H1 (cell line): ENCODE results near the gene FERMT2.

Experiments used
- BRCA1 ChIP-seq: IDR thresholded peaks from 2 replicates; pipeline ENCODE4 v1.6.1; 2012; ENCODE audit warnings: low read depth, low read length, improper control_type of control experiment
- EZH2 ChIP-seq: fragments of 200-600 bp; sonication (generic); IDR thresholded peaks from 2 replicates; pipeline ENCODE4 v1.7.1; 2012; ENCODE audit warnings: low read depth, mild to moderate bottlenecking, moderate library complexity, low read length, inconsistent platforms; ENCODE audit not compliant: severe bottlenecking
- POLR2A ChIP-seq, 2 experiments: IDR thresholded peaks; 1 replicate in 1 of 2; 2 replicates in 1 of 2; pipeline ENCODE4 v1.6.1; 2011; ENCODE audit warnings: low read depth in 2 of 2, low read length in 2 of 2, mild to moderate bottlenecking in 2 of 2; ENCODE audit errors: control extremely low read depth in 1 of 2
- RAD21 ChIP-seq, 2 experiments: IDR thresholded peaks in 1 of 2; conservative IDR thresholded peaks in 1 of 2; 2 replicates each; pipeline ENCODE4 v1.6.1; 2011; ENCODE audit warnings: low read depth in 2 of 2, low read length in 2 of 2, improper control_type of control experiment in 1 of 2, inconsistent platforms in 1 of 2, mild to moderate bottlenecking in 1 of 2, moderate library complexity in 1 of 2
- SIX5 ChIP-seq: IDR thresholded peaks from 2 replicates; pipeline ENCODE4 v1.6.1; 2011; ENCODE audit warnings: mild to moderate bottlenecking, low read depth, low read length
- SRF ChIP-seq: IDR thresholded peaks from 2 replicates; pipeline ENCODE4 v1.6.1; 2011; ENCODE audit warnings: mild to moderate bottlenecking, low read depth, low read length, moderate library complexity
- TAF1 ChIP-seq: IDR thresholded peaks from 2 replicates; pipeline ENCODE4 v1.6.1; 2011; ENCODE audit warnings: mild to moderate bottlenecking, low read depth, low read length
- TAF7 ChIP-seq: optimal IDR thresholded peaks from 2 replicates; pipeline ENCODE3; 2011; ENCODE audit warnings: low read depth, mild to moderate bottlenecking, inconsistent platforms, low read length, moderate library complexity, borderline replicate concordance
- TBP ChIP-seq: IDR thresholded peaks from 2 replicates; pipeline ENCODE4 v1.6.1; 2011; ENCODE audit warnings: low read depth, low read length, improper control_type of control experiment
- TF ChIP-seq, protein P1 (sequence below), 3 experiments: IDR thresholded peaks; 1 replicate in 2 of 3; 2 replicates in 1 of 3; pipeline versions ENCODE4 v1.5.1 to v1.6.1; 2011; ENCODE audit warnings: low read length in 3 of 3, mild to moderate bottlenecking in 3 of 3, inconsistent platforms in 2 of 3, low read depth in 1 of 3, moderate library complexity in 1 of 3; ENCODE audit not compliant: insufficient read depth in 1 of 3; ENCODE audit errors: control extremely low read depth in 1 of 3

DNA sequence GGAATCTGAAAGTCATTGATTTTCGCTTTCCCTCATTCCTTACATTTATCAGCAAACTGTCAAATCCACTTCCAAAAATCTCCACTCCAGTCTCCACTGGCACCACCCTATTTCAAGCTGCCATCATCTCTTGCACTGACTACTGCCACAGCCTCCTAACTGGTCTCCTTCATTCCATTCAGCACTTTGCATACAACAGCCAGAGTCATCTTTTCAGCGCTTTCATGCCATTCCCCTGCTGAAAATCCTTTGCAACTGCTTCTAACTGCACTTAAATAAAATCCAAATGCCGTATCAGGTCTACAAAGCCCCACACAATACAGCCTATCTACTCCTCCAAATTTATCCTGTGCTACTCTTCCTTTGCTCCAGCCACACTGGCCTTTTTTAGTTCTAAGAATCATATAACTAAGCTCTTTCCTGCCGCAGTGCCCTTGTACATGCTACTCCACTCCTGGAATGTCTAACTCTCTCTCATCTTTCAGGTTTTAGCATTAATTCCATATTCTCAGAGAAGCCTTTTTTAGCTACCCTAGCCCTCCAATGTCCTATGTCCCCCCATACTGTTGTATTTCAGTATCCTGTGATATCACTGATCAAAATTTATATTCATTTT is 21.6 kb downstream of the FERMT2 start:
- TF ChIP-seq, protein P1, sequence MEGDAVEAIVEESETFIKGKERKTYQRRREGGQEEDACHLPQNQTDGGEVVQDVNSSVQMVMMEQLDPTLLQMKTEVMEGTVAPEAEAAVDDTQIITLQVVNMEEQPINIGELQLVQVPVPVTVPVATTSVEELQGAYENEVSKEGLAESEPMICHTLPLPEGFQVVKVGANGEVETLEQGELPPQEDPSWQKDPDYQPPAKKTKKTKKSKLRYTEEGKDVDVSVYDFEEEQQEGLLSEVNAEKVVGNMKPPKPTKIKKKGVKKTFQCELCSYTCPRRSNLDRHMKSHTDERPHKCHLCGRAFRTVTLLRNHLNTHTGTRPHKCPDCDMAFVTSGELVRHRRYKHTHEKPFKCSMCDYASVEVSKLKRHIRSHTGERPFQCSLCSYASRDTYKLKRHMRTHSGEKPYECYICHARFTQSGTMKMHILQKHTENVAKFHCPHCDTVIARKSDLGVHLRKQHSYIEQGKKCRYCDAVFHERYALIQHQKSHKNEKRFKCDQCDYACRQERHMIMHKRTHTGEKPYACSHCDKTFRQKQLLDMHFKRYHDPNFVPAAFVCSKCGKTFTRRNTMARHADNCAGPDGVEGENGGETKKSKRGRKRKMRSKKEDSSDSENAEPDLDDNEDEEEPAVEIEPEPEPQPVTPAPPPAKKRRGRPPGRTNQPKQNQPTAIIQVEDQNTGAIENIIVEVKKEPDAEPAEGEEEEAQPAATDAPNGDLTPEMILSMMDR (IDR thresholded peaks at IDR 0.05; ENCODE audit: control extremely low read depth in 1 of 3, insufficient read depth in 1 of 3, low read depth in 1 of 3, low read length in 3 of 3): no peak
- no peak for TF ChIP-seq POLR2A (IDR thresholded peaks at IDR 0.05; ENCODE audit: control extremely low read depth in 1 of 2, low read depth in 2 of 2, low read length in 2 of 2)
- no peak for TF ChIP-seq SRF
- no peak for TF ChIP-seq BRCA1
- no peak for TF ChIP-seq RAD21 (IDR thresholded peaks at IDR 0.05 in 1 of 2, conservative IDR thresholded peaks at IDR 0.05 in 1 of 2; ENCODE audit: low read depth in 2 of 2, low read length in 2 of 2)
- TF ChIP-seq TBP: no peak
- no peak for TF ChIP-seq TAF7
- no peak for TF ChIP-seq SIX5
- TF ChIP-seq EZH2: no peak
- TF ChIP-seq TAF1: no peak
